K562 treated with DMSO at 1 percent for 4 hours (cell line): ENCODE results near the gene STXBP2. TPM values are rescaled to one million over a fixed set of nuclear protein-coding genes. Genes with fewer than 3 reads are reported as not detected.

ENCODE experiments used
- total RNA-seq: library from RNA; unstranded; fragments of 300-600 nt; gene quantifications from 2 replicates; pipeline ENCODE4 v1.2.3, GENCODE V29; 2022; ENCODE audit not compliant: insufficient read depth

STXBP2 gene
- total RNA-seq = 219 and 238 TPM in 2 replicates

DNA sequence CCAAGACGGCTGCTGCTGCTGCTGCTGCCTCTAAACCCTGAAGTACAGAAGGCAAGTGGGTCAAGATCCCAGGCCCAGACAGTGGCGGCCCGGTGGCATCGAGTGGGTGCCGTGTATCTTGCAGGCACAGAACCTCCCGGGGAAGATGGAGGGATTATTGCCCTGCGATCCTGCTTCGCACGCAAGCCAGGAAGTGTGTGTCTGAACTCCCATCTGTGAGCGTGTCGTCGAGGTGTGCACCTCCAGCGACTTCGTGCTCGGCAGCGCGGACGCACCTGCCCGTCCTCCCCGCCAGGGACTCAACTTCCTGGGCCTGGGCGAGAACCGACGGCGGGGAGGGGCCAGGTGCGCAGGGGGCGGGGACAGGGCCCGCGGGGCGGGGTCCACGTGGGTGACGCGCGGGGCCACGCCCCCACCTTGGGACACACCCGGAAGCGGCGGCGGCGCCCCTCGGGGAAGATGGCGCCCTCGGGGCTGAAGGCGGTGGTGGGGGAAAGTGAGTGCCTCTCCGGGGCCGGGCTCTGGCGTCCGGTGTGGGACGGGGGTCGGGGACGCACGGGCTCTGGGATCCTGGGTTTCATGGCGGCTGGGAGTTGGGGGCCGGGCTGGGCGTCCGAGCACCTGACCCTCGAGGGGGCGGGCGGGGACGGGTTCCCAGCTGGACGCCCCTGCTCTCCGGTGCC, at the start of gene STXBP2:
TSS of gene STXBP2 (plus strand) at position 420 of the 683 bp plus-strand sequence. CDS start at position 460, 40 bp downstream.

DNA sequence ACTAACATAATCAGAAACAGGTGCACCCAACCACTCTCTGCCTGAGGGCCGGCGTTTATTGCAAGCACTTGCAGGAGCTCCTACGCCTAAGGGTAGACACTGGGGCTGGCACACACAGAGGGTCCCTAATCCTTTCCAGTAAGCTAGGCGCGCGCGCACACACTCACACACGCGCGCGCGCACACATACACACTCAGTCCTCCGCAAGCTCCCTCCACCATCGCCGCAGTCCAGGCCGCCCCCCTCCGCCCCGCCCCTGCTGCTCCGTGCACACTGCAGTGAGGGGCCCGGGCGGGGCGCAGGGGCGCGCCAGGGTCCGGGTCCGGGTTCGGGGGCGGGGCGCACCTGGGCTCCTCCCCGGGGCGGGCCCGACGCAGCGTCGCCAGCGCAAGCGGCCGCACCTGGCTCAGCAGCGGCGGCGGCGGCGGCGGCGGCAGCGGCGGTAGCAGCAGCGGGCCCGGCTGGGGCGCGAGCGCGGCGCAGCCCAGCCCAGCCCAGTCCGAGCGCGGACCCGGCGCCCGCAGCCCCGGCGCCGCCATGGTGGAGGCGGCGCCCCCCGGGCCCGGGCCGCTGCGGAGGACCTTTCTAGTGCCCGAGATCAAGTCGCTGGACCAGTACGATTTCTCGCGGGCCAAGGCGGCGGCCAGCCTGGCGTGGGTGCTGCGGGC, 41.3 kb upstream of the STXBP2 start, which contains the start of gene CAMSAP3:
TSS of gene CAMSAP3 (plus strand) at position 398 of the 668 bp plus-strand sequence. CDS start at position 538, 140 bp downstream.

DNA sequence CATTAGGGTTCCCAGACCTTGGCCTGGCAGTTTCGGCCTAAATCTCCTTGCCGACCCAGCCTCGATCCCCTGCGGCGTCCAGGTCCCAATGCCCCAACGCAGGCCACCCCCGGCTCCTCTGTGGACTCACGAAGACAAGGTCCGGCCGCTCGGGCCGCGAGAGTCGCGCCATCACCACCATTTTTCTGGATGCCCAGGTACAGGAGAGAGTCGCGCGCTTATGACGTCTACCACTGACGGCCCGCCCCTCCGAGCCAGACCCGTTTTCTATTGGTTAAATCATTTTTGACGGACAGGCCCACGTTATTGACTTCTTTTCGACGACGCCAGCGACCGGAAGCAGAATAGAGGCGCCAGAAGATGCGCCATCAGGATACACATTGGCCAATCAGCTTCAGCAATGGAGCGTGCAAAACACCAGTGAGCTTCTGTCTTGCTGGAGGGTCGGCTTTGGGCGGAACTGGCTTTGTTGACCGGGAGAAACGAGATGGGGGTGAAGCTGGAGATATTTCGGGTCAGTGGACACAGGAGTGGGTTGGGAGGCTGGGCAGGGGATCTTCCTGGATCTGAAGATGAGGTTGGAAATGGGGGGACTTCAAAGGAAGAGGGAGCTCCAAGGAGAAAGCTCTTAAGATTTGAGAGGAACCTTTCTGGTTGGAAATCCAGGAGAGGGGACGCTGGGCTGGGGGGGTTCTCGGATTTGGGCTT, 7.4 kb upstream of the STXBP2 start, which contains the start of the genes PET100 and XAB2:
TSS of gene PET100 (plus strand) at position 447 of the 708 bp plus-strand sequence. CDS start at position 488, 41 bp downstream.
TSS of gene XAB2 (minus strand) at position 199 of the 708 bp plus-strand sequence. CDS start at position 181, 18 bp downstream.

DNA sequence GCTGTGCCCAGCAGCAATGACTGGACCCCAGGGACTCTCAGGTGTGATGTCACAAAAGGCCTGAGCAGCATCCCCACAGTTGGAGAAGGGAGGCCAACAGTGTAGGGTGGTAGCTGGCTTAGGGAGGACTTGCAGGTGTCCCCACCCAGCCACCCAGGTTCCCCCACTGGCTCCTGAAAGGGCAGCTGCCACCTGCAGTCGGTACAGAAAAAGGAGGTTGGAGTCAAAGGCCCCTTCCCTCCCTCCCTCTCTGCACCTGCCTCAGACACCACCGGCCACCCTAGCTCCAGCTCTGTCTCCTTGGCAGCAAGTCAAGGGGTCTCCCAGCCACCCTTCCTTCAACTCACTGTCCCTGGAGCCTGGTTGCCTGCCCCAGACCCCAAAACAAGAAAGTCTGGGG, 3.2 kb upstream of the STXBP2 start, which contains the start of gene PCP2:
TSS of gene PCP2 (minus strand) at position 22 of the 400 bp plus-strand sequence. CDS start 262 bp downstream, outside the sequence.

DNA sequence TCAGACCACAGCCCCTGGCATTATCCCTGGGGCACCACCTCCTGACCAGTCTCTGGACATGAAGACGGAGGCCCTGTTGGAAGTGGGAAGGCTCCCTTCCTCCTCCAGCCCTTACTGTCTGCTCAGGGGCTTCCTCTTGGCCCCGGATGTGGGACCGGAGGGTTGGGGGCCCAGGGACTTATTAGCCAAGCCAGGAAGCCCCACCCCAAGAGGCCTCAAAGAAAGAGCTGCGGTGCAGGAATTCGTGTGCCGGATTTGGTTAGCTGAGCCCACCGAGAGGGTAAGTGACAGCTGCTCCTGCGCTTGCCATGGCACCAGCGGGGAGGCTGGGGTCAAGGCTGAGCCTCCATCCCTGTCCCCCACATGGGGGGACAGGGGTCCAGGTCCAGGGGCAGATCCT, 31.9 kb downstream of the STXBP2 start, which contains the start of gene RETN:
TSS of gene RETN (plus strand) at position 208 of the 400 bp plus-strand sequence. CDS start 278 bp downstream, outside the sequence.

DNA sequence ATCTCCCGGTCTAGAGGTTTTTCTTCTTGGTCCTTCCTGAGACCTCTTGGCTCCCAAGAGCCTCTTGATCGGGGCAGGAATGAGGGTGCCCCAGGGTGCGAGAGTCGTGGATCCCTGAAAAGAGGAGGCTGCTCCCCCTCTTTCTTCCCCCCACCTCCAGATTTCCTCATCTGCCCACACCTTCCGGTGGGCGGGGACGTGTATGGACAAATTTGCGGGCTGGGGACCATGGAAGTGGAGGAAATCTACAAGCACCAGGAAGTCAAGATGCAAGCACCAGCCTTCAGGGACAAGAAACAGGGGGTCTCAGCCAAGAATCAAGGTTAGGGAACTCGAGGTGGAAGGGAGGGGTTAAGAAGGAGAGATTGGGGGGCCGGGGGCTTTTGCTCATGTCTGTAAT, 39.9 kb downstream of the STXBP2 start, which contains the start of gene MCEMP1:
TSS of gene MCEMP1 (plus strand) at position 237 of the 400 bp plus-strand sequence. CDS start at position 268, 31 bp downstream.

DNA sequence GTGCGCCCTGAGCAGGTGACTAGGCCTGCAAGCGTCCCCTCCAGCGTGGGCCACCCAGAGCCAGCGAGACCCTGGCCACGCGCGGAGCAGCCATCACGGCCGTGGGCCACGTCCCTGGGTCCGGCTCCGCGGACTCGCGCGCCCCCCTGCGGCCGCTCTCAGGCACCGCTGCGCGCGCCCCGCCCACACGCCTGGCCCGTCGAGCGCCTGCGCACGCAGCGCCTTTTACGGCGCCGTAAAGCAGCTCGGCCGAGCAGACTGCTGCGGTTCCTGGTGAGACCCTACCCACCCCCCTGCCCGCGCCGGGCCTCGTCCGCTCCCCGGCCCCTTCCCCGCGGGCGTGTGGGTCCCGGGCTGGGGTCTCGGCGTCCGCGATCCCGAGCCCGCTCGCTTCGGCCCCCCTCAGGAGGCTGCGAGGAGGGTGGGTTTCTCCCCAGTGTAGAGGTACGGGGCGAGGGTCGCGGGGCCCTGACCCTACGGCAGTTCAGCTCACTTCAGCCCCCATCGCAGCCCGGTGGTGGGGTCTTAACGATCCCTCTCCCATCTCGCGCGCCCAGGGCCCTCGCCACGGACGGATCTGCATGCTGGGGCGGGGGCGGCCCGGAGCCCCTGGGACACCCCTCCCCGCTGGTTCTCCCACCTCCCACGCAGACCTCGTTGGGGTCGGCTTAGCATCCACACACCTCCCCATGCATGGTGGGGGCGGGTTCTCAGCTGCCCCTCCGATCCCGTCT, 43.9 kb downstream of the STXBP2 start, which contains the start of gene TRAPPC5:
TSS of gene TRAPPC5 (plus strand) at position 228 of the 734 bp plus-strand sequence. CDS start 1,421 bp downstream, outside the sequence.

Other genes with a start within 250 kb of the STXBP2 start
- 2.1 and 5.4 TPM in 2 replicates for gene PEX11G, start 148.1 kb upstream of the STXBP2 start, total RNA-seq
- 33.5 and 40.3 TPM in 2 replicates for gene ZNF358, start 121.0 kb upstream of the STXBP2 start, total RNA-seq
- gene MCOLN1, start 114.5 kb upstream of the STXBP2 start, total RNA-seq = 17.8 and 26.3 TPM in 2 replicates
- gene PNPLA6, start 101.4 kb upstream of the STXBP2 start, total RNA-seq = 44.3 and 75.9 TPM in 2 replicates
- gene CAMSAP3, start 41.2 kb upstream of the STXBP2 start, total RNA-seq = 2.8 and 3.5 TPM in 2 replicates
- gene XAB2, start 7.6 kb upstream of the STXBP2 start, total RNA-seq = 73.4 and 73.7 TPM in 2 replicates
- 19.4 and 24.7 TPM in 2 replicates for gene PET100, start 7.3 kb upstream of the STXBP2 start, total RNA-seq
- gene PCP2, start 3.4 kb upstream of the STXBP2 start, total RNA-seq = not detected in 2 replicates
- gene RETN, start 31.9 kb downstream of the STXBP2 start, total RNA-seq = not detected in 2 replicates
- gene MCEMP1, start 40.0 kb downstream of the STXBP2 start, total RNA-seq = 1.6 and 3.9 TPM in 2 replicates
- 90.6 and 98.1 TPM in 2 replicates for gene TRAPPC5, start 43.7 kb downstream of the STXBP2 start, total RNA-seq
- gene FCER2, start 65.0 kb downstream of the STXBP2 start, total RNA-seq = not detected in 2 replicates
- not detected in 2 replicates for gene CLEC4G, start 95.0 kb downstream of the STXBP2 start, total RNA-seq
- gene CD209, start 110.4 kb downstream of the STXBP2 start, total RNA-seq = not detected in 2 replicates
- 0.40 TPM in 1 of 2 replicates, not detected in the other for gene CLEC4M, start 126.1 kb downstream of the STXBP2 start, total RNA-seq
- 7.9 and 13.4 TPM in 2 replicates for gene EVI5L, start 193.1 kb downstream of the STXBP2 start, total RNA-seq
- 0.12 TPM in 1 of 2 replicates, not detected in the other for gene PRR36, start 237.3 kb downstream of the STXBP2 start, total RNA-seq